22Rv1 (cell line): ENCODE data around the gene DNAJB1.

Source experiments
- ZFX ChIP-seq: fragments of 450-650 bp; IDR thresholded peaks from 2 replicates; pipeline ENCODE4 v1.6.1; 2017; ENCODE audit warnings: antibody characterized with exemption, borderline replicate concordance
- TF ChIP-seq, protein P1 (sequence below): fragments of 450-650 bp; IDR thresholded peaks from 2 replicates; pipeline ENCODE4 v1.5.1; 2017; ENCODE audit warnings: mild to moderate bottlenecking

DNA sequence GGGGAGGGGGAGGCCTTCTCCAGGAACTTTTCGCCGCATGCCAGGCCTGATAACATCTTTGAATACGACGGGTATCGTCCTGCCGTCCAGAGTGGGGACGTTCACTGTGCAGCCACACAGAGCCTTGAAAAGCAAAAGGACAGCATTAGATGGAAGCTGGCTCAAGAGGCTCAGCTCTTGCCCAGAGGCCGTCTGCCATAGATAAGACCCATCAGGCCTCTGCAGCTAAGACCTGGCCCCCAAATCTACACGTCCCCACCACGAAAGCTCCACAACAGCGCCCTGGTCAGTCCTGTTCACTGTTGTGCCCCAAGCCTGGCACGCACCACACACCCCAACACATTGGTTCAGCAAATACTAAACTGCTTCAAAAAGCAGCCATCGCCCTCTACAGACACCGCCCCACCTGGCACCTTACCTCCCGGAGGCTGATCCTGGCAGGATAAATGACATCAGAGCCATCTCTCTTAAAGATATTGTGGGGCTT is 2.1 kb downstream of the DNAJB1 start:
- TF ChIP-seq, protein P1, sequence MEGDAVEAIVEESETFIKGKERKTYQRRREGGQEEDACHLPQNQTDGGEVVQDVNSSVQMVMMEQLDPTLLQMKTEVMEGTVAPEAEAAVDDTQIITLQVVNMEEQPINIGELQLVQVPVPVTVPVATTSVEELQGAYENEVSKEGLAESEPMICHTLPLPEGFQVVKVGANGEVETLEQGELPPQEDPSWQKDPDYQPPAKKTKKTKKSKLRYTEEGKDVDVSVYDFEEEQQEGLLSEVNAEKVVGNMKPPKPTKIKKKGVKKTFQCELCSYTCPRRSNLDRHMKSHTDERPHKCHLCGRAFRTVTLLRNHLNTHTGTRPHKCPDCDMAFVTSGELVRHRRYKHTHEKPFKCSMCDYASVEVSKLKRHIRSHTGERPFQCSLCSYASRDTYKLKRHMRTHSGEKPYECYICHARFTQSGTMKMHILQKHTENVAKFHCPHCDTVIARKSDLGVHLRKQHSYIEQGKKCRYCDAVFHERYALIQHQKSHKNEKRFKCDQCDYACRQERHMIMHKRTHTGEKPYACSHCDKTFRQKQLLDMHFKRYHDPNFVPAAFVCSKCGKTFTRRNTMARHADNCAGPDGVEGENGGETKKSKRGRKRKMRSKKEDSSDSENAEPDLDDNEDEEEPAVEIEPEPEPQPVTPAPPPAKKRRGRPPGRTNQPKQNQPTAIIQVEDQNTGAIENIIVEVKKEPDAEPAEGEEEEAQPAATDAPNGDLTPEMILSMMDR, result no peak
- TF ChIP-seq ZFX, result no peak
